Testis (tissue), 2 donors: ENCODE results near the gene SPOP.

Experiments
- CTCF ChIP-seq, 3 experiments: fragments of 450-650 bp in 2 of 3; fragments of 200-600 bp in 1 of 3; sonication (generic) in 1 of 3; IDR thresholded peaks; one replicate each; pipeline ENCODE4 v1.5.1; 2016 to 2019; ENCODE audit warnings: antibody characterized with exemption in 3 of 3, mild to moderate bottlenecking in 2 of 3, moderate library complexity in 1 of 3
- POLR2A ChIP-seq: fragments of 450-650 bp; IDR thresholded peaks from one replicate; pipeline ENCODE4 v1.6.1; 2017; ENCODE audit warnings: antibody characterized with exemption, mild to moderate bottlenecking, moderate library complexity

DNA sequence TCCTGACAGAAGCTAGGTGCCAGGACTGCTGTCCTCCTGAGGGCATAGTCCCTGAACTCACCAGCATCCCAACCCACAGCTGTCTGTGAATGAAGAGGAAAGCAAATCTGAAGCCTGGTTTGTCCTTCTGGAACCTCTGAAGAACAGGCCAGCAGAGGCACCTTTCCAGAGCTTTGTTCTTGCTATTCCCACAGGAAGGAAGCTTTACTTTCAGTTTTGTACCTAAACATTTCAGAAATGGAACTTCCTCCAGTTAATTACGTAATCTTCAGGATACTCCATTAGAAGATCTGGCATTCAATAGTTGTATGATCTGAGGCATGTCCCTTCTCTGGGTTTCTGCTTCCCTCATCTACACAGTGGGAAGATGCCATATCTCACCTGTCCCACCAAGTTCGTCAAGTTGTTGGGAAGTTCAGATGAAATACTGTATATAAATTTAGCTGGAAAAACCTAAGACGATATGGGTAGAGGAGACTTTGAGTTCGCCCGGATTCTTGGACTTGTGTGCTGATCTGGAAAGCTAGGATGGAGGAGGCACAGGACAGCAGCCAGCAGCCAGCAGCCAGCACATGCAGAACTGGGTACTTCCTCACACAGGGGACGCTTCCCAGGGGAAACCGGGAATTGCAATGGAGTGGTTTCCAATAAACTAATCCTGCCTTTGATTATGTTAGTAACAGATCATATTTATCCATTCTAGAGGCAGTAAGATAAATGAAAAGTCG lies 79.8 kb downstream of the SPOP start:
- TF ChIP-seq CTCF (IDR thresholded peaks at IDR 0.05) (no peak), POLR2A (no peak)
